GM19035 (cell line): ENCODE results near the gene TAF11L13.
"Not testable (repeated sequence)": the region's sequence is repeated elsewhere in the genome, so short reads cannot be mapped to it uniquely, and the experiment has no call there.

Experiments used
- ATAC-seq: cut with Tn5 transposase; IDR thresholded peaks from one replicate; pipeline ENCODE4 v1.9.1; 2021; ENCODE audit not compliant: unreplicated experiment

TAF11L13 gene

DNA sequence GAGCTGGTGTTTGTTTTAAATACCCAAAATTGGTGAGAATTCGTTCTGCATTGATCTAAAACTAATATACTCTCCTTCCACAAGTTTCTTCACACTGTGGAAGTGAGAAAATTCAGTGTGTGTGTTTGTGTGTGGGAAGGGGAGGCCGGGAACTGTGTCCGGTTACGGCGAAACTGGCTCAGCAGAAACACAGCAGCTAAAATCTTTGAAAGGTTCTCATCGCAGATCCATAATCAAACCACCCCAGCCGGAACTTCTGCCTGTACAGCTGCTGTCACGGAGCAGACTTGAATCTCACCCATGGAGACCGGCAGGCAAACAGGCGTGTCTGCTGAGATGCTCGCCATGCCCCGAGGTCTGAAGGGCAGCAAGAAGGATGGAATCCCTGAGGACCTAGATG is at the start of gene TAF11L13:
Gene TAF11L13, plus strand, starts transcription at position 301 of the 400 bp plus-strand sequence.
- ATAC-seq: not testable (repeated sequence)

DNA sequence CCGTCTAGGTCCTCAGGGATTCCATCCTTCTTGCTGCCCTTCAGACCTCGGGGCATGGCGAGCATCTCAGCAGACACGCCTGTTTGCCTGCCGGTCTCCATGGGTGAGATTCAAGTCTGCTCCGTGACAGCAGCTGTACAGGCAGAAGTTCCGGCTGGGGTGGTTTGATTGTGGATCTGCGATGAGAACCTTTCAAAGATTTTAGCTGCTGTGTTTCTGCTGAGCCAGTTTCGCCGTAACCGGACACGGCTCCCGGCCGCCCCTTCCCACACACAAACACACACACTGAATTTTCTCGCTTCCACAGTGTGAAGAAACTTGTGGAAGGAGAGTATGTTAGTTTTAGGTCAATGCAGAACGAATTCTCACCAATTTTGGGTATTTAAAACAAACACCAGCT is 46.2 kb upstream of the TAF11L13 start, which contains the start of gene TAF11L7:
Gene TAF11L7, minus strand, starts transcription at position 101 of the 400 bp plus-strand sequence.
- ATAC-seq: not testable (repeated sequence)

DNA sequence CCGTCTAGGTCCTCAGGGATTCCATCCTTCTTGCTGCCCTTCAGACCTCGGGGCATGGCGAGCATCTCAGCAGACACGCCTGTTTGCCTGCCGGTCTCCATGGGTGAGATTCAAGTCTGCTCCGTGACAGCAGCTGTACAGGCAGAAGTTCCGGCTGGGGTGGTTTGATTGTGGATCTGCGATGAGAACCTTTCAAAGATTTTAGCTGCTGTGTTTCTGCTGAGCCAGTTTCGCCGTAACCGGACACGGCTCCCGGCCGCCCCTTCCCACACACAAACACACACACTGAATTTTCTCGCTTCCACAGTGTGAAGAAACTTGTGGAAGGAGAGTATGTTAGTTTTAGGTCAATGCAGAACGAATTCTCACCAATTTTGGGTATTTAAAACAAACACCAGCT is 41.0 kb upstream of the TAF11L13 start, which contains the start of gene TAF11L8:
Gene TAF11L8, minus strand, starts transcription at position 101 of the 400 bp plus-strand sequence.
- not testable (repeated sequence) for ATAC-seq

DNA sequence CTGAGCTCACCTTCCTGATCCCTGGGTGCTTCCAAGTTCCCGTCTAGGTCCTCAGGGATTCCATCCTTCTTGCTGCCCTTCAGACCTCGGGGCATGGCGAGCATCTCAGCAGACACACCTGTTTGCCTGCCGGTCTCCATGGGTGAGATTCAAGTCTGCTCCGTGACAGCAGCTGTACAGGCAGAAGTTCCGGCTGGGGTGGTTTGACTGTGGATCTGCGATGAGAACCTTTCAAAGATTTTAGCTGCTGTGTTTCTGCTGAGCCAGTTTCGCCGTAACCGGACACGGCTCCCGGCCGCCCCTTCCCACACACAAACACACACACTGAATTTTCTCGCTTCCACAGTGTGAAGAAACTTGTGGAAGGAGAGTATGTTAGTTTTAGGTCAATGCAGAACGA is 37.6 kb upstream of the TAF11L13 start, which contains the start of gene TAF11L9:
Gene TAF11L9, minus strand, starts transcription at position 140 of the 400 bp plus-strand sequence.
- not testable (repeated sequence) for ATAC-seq

DNA sequence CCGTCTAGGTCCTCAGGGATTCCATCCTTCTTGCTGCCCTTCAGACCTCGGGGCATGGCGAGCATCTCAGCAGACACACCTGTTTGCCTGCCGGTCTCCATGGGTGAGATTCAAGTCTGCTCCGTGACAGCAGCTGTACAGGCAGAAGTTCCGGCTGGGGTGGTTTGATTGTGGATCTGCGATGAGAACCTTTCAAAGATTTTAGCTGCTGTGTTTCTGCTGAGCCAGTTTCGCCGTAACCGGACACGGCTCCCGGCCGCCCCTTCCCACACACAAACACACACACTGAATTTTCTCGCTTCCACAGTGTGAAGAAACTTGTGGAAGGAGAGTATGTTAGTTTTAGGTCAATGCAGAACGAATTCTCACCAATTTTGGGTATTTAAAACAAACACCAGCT is 34.2 kb upstream of the TAF11L13 start, which contains the start of gene TAF11L10:
Gene TAF11L10, minus strand, starts transcription at position 101 of the 400 bp plus-strand sequence.
- not testable (repeated sequence) for ATAC-seq

DNA sequence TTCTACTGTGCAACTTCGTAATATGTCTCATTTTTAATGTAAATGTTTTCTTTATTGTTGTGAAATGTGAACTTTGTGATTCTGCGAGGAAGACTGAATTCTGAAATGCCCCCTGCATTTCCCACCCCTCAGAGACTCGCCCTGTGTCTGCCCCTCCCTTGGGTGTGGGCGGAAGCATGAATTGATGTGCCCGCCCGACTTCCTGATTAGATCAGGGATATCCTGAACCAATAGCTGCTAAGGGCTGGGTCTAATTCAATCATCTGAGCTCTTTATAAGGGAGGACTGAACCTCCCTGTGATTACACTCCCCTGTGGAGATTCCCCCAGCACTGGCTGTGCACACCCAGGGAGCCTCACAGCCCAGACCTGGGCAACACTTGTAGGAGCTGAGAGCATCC is 28.0 kb upstream of the TAF11L13 start, which contains the start of gene TAF11L11:
Gene TAF11L11, plus strand, starts transcription at position 304 of the 400 bp plus-strand sequence.
- not testable (repeated sequence) for ATAC-seq

DNA sequence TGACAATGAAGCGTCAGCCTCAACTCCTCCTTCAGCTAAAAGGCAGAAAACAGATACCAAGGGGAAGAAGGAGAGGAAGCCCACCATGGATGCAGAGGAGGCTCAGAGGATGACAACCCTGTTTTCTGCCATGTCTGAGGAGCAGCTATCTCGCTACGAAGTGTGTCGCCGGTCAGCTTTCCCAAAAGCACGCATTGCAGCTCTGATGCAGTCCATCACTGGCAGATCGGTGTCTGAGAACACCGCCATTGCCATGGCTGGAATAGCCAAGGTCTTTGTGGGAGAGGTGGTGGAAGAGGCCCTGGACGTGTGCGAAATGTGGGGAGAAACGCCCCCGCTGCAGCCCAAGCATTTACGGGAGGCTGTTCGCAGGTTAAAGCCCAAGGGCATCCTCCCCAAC is 26.9 kb upstream of the TAF11L13 start:
- no peak for ATAC-seq

DNA sequence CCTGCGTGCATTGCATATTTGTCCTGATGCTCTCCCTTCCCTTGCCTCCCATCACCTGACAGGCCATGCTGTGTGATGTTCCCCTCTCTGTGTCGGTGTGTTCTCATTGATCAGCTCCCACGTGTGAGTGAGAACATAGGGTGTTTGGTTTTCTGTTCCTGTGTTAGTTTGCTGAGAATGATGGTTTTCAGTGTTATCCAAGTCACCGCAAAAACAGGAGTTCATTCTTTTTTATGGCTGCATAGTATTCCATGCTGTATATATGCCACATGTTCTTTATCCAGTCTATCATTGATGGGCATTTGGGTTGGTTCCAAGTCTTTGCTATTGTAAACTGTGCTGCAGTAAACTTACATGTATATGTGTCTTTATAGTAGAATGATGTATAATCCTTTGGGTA is 24.4 kb upstream of the TAF11L13 start:
- ATAC-seq: not testable (repeated sequence)

DNA sequence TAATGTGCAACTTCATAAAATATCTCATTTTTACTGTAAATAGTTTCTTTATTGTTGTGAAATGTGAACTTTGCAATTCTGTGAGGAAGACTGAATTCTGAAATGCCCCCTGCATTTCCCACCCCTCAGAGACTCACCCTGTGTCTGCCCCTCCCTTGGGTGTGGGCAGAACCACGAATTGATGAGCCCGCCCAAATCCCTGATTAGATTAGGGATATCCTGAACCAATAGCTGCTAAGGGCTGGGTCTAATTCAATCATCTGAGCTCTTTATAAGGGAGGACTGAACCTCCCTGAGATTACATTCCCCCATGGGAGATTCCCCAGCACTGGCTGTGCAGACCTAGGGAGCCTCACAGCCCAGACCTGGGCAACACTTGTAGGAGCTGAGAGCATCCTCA is 21.8 kb upstream of the TAF11L13 start, which contains the start of gene TAF11L12:
Gene TAF11L12, plus strand, starts transcription at position 301 of the 400 bp plus-strand sequence.
- ATAC-seq: not testable (repeated sequence)

DNA sequence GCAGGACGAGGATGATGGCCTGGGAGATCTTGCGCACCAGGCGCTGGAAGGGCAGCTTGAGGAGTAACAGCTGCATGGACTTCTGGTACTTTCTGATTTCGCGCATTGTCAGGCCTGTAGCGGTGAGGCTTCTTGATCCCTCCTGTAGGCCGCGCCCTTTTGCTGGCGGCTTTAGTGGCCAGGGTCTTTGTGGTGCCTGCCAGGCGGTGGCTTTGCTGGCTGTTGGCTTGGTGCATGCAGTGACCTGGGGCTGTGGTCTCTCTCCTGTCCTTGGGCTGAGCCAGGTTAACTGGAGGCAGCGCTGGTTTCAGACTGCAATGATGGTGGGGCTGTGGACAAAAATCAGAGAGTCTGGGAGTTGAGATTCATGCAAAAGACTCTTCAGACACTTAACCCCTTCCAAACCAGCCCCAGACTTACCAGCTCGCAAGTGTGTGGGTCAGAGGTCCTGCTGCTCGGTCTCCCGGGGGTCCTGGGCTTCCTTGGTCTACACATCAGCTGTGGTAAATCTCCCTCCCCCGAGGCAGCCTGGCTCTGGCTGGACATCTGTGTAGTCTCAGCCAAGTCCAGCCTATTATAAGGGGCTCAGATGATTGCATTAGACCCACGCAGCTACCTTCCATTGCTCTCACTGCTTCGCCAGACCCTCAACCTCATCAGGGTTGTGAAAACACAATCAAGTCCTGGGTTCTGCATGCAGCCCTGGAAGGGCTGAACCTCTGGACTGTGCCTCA is 16.8 kb upstream of the TAF11L13 start:
- no peak for ATAC-seq

DNA sequence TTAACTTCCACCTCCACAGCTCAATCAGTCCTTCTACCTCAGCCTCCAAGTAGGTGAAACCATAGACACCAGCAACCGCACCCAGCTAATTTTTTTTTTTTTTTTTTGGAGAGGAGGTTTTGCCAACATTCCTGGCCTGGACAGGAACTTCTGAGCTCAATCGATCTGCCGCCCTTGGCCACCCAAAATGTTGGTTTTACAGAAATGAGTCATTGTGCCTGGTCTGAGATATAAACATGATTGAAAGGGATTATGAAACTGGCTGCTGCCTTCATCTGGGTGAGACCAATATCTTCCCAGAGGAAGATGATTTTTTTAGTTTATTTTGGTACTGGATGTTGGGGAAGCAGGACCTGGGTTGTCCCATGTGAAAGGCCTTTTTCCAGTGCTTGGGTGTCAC is 12.5 kb upstream of the TAF11L13 start:
- ATAC-seq: no peak

DNA sequence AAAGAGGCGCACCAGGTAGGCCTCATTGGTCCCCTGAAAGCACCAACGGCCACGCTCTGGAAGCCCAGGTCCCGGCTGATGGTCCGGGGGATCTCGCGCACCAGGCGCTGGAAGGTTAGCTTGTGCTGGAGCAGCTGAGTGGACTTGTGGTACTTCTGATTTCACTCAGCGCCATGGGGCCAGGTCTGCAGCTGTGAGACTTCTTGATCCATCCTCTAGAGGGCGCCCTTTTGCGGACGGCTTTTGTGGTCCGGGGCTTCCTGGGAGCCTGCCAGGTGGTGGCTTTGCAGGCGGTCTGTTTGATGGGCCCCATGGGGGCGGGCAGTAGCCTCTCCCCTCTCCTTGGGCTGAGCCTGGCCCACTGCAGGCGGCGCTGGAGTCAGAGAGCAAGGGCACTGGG is 11.3 kb upstream of the TAF11L13 start:
- no peak for ATAC-seq

DNA sequence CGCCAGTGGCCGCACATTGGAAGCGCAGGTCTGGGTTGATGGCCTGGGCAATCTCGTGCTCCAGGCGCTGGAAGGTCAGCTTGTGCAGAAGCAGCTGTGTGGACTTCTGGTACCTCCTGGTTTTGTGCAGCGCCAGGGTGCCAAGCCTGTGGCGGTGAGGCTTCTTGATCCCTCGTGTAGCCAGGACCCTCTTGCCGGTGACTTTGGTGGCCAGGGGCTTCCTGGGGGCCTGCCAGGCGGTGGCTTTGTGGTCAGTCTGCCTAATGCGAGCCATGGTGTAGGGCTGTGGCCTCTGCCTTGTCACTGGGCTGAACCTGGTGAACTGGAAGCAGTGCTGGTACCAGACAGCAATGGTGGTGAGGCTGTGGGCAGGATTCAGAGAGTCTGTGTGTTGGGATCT is 6.2 kb upstream of the TAF11L13 start:
- ATAC-seq: no peak

DNA sequence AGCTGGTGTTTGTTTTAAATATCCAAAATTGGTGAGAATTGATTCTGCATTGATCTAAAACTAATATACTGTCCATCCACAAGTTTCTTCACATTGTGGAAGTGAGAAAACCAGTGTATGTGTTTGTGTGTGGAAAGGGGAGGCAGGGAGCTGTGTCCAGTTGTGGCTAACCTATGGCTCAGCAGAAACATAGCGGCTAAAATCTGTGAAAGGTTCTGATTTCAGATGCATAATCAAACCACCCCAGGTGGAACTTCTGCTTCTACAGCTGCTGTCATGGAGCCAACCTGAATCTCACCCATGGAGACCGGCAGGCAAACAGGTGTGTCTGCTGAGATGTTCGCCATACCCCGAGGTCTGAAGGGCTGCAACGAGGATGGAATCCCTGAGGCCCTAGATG is 2.3 kb downstream of the TAF11L13 start, which contains the start of gene TAF11L14:
Gene TAF11L14, plus strand, starts transcription at position 301 of the 400 bp plus-strand sequence.
- ATAC-seq: no peak

DNA sequence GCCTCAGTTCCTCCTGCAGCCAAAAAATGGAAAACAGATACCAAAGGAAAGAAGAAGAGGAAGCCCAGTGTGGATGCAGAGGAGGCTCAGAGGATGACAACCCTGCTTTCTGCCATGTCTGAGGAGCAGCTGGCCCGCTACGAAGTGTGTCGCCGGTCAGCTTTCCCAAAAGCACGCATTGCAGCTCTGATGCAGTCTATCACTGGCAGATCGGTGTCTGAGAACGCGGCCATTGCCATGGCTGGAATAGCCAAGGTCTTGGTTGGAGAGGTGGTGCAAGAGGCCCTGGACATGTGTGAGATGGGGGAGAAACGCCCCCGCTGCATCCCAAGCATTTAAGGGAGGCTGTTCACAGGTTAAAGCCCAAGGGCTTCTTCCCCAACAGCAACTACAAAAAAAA is 17.3 kb downstream of the TAF11L13 start:
- ATAC-seq: not testable (repeated sequence)

DNA sequence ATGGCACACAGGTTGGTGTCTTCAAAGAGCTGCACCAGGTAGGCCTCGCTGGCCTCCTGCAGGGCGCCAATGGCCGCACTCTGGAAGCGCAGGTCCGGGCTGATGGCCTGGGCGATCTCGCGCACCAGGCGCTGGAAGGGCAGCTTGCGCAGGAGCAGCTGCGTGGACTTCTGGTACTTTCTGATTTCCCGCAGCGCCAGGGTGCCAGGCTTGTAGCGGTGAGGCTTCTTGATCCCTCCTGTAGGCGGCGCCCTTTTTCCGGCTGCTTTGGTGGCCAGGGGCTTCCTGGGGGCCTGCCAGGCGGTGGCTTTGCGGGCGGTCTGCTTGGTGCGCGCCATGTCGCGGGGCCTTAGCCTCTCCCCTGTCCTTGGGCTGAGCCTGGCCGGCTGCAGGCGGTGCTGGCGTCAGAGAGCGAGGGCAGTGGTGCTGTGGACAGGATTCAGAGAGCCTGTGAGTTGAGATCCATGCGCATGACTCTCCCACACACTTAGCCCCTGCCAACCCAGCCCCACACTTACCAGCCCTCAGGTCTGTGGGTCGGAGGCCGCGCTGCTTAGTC is 23.4 kb downstream of the TAF11L13 start:
- ATAC-seq: not testable (repeated sequence)

DNA sequence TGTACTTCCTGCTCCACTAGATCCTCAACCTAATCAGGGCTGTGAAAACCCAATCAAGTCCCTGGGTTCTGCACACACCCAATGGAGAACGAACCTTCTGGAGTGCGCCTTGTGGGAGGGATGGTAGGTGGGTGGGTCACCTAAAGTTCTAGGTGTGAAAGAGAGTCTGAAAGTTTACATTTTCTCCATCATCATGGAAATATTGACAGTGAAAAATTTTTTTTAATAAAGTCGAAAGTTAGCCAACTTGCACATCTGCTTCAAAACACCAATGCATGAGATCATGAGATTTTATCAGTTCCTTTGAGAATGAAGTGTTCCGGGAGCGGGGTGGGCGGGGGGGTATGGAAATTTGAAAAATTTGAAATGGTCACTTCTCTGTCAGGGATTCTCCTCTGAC is 24.0 kb downstream of the TAF11L13 start:
- ATAC-seq: no peak

DNA sequence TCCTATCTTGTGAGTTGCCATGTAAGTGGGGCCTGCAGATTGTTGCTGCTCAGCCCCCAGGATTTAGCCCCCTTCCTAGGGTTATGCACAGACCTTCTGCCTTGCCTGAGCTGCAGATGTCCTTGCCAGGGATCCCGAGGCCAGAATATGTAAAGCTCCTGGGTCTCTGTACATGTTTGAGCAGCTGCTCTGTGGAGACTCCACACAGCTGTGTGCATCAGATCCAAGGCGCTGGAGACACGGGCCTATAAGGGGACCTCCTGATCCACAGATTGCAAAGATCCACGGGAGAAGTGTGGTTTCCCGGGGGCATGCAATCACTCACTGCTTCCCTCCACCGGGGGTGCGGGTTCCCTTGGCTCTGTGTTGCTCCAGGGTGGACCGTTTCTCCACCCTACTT is 31.3 kb downstream of the TAF11L13 start:
- ATAC-seq: no peak

DNA sequence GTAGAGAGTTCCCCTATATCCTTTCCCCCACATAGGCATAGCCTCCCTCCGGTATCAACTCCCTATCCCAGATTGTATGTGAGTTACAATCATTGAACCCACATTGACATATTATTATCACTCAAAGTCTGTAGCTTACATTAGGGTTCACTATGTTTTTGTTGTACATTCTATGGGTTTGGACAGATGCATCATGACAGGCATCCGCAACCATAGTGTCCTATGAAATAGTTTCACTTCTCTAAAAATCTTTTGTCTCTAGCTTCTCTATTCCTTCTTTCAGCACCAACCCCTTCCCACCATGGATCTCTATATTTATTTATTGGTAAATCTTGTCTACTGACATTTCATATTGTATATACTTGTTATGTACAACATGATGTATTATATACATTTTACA is 33.9 kb downstream of the TAF11L13 start:
- ATAC-seq: no peak

DNA sequence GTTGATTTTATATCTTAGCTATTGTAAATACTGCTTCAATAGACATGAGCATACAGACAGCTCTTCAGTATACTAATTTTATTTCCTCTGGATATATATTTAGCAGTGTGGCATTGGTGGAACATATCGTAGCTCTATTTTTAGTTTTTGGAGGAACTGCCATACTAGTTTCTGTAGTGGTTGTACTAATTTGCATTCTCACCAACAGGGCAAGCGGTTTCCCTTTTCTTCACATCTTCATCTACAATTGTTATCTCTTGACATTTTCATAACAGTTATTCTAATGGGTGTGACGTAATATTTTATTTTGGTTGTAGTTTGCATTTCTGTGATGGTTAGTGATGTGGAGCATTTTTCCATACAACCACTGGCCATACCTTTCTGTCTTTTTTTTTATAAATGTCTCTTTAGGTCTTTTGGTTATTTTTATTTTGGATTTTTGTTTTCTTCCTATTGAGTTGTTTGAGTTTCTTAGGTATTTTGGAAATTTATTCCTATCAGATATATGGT is 34.9 kb downstream of the TAF11L13 start:
- no peak for ATAC-seq

DNA sequence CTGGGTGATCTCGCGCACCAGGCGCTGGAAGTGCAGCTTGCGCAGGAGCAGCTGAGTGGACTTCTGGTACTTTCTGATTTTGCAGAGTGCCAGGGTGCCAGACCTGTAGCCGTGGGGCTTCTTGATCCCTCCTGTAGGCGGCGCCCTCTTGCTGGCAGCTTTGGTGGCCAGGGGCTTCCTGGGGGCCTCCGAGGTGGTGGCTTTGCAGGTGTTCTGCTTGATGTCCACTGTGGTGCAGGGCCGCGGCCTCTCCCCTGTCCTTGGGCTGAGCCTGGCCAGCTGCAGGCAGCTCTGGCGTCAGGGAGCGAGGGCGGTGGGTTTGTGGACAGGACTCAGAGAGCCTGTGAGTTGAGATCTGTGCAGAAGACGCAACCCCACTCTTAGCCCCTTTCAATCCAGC is 38.5 kb downstream of the TAF11L13 start:
- no peak for ATAC-seq
